SK-N-SH (cell line): Measurements from ENCODE around the gene DCAF16. TPM values are rescaled to one million over a fixed set of nuclear protein-coding genes. Genes with fewer than 3 reads are reported as not detected.

ENCODE experiments used
- CTCF ChIA-PET: fragments of 300-600, 350-600 bp; formaldehyde crosslinking; extraction: SDS; loops from one replicate; lab custom pipeline; 2021; lab: Yijun Ruan, JAX
- POLR2A ChIA-PET: fragments of 350-600 bp; sonication (Branson Sonifier 250); formaldehyde crosslinking; extraction: SDS; loops from one replicate; lab custom pipeline; 2020; ENCODE audit warnings: antibody characterized with exemption, inconsistent platforms; lab: Yijun Ruan, JAX
- DNase-seq: peaks from one replicate; pipeline ENCODE4 v3.0.0; 2012
- H2AFZ ChIP-seq: fragments of 200-600 bp; sonication (generic); 2 replicates; pipeline ENCODE4 v1.8.1; 2016; ENCODE audit warnings: antibody characterized with exemption, mild to moderate bottlenecking, low read depth
- H3F3A ChIP-seq: fragments of 200-600 bp; sonication (generic); replicated peaks from 2 replicates; pipeline ENCODE3; 2016; ENCODE audit warnings: antibody characterized with exemption, mild to moderate bottlenecking; ENCODE audit not compliant: insufficient read depth
- H3K27ac ChIP-seq, 2 experiments: fragments of 200-500 bp in 1 of 2; fragments of 200-600 bp in 1 of 2; sonication (Bioruptor generic) in 1 of 2; sonication (generic), shearing (Covaris generic) in 1 of 2; 2 replicates each; pipeline versions ENCODE4 v1.5.1 to v1.6.1; 2014 to 2016; ENCODE audit warnings: low read depth in 2 of 2, inconsistent platforms in 1 of 2, low read length in 1 of 2, mild to moderate bottlenecking in 1 of 2, mixed read lengths in 1 of 2
- H3K27me3 ChIP-seq: fragments of 200-600 bp; sonication (generic), shearing (Covaris generic); 2 replicates; pipeline ENCODE4 v1.6.1; 2016; ENCODE audit warnings: mixed run types; ENCODE audit not compliant: insufficient read depth
- H3K36me3 ChIP-seq, 2 experiments: fragments of 200-500 bp in 1 of 2; fragments of 200-600 bp in 1 of 2; sonication (Bioruptor generic) in 1 of 2; sonication (generic) in 1 of 2; replicated peaks in 1 of 2; 2 replicates each; pipeline versions ENCODE3 to v1.5.1; 2014 to 2016; ENCODE audit warnings: low read length in 1 of 2, mild to moderate bottlenecking in 1 of 2; ENCODE audit not compliant: insufficient read depth in 2 of 2, control insufficient read depth in 1 of 2
- H3K4me1 ChIP-seq, 2 experiments: fragments of 200-500 bp in 1 of 2; fragments of 200-600 bp in 1 of 2; sonication (Bioruptor generic) in 1 of 2; sonication (generic), shearing (Covaris generic) in 1 of 2; 2 replicates each; pipeline versions ENCODE4 v1.5.1 to v1.6.1; 2014 to 2016; ENCODE audit warnings: low read depth in 1 of 2, low read length in 1 of 2, mixed run types in 1 of 2; ENCODE audit not compliant: insufficient read depth in 2 of 2, control insufficient read depth in 1 of 2
- H3K4me2 ChIP-seq: fragments of 200-600 bp; sonication (generic), shearing (Covaris generic); 2 replicates; pipeline ENCODE4 v1.6.1; 2017; ENCODE audit warnings: mixed run types
- H3K4me3 ChIP-seq, 2 experiments: fragments of 200-500 bp in 1 of 2; fragments of 200-600 bp in 1 of 2; sonication (Bioruptor generic) in 1 of 2; sonication (generic), shearing (Covaris generic) in 1 of 2; 2 replicates each; pipeline versions ENCODE4 v1.5.1 to v1.8.1; 2014 to 2016; ENCODE audit warnings: low read depth in 2 of 2, inconsistent platforms in 1 of 2, low read length in 1 of 2, mild to moderate bottlenecking in 1 of 2, mixed read lengths in 1 of 2, moderate library complexity in 1 of 2
- H3K79me2 ChIP-seq: fragments of 200-600 bp; sonication (generic); 2 replicates; pipeline ENCODE4 v1.8.1; 2017; ENCODE audit warnings: mild to moderate bottlenecking; ENCODE audit not compliant: insufficient read depth
- H3K9ac ChIP-seq: fragments of 200-600 bp; sonication (generic); 2 replicates; pipeline ENCODE4 v1.6.1; 2017; ENCODE audit warnings: mixed run types
- H3K9me2 ChIP-seq: fragments of 200-600 bp; sonication (generic); 2 replicates; pipeline ENCODE4 v1.6.1; 2017; ENCODE audit warnings: mixed run types
- H3K9me3 ChIP-seq: fragments of 200-600 bp; sonication (generic); 2 replicates; pipeline ENCODE4 v1.6.1; 2017; ENCODE audit warnings: mixed run types, mild to moderate bottlenecking, moderate library complexity
- H4K20me1 ChIP-seq: fragments of 200-600 bp; sonication (generic); 2 replicates; pipeline ENCODE4 v1.6.1; 2017; ENCODE audit warnings: mild to moderate bottlenecking, mixed run types; ENCODE audit not compliant: insufficient read depth
- CHD2 ChIP-seq: fragments of 150-350 bp; IDR thresholded peaks from 2 replicates; pipeline ENCODE4 v1.6.1; 2018; ENCODE audit warnings: low read length; ENCODE audit not compliant: partially characterized antibody
- CTCF ChIP-seq: fragments of 200-600 bp; sonication (generic); IDR thresholded peaks from 2 replicates; pipeline ENCODE4 v1.6.1; 2017; ENCODE audit warnings: antibody characterized with exemption, mild to moderate bottlenecking, moderate library complexity
- IRF3 ChIP-seq: fragments of 150-350 bp; IDR thresholded peaks from 2 replicates; pipeline ENCODE4 v1.6.1; 2016; ENCODE audit warnings: mild to moderate bottlenecking, low read depth, low read length
- MXI1 ChIP-seq: IDR thresholded peaks from 2 replicates; pipeline ENCODE4 v1.6.1; 2012; ENCODE audit warnings: mild to moderate bottlenecking, low read depth, low read length, improper control_type of control experiment
- RAD21 ChIP-seq: IDR thresholded peaks from 2 replicates; pipeline ENCODE4 v1.6.1; 2012; ENCODE audit warnings: mild to moderate bottlenecking, low read length
- RFX5 ChIP-seq: IDR thresholded peaks from 2 replicates; pipeline ENCODE4 v1.6.1; 2012; ENCODE audit warnings: mild to moderate bottlenecking, improper control_type of control experiment, low read length
- SMC3 ChIP-seq: IDR thresholded peaks from 2 replicates; pipeline ENCODE4 v1.6.1; 2012; ENCODE audit warnings: low read depth, low read length, improper control_type of control experiment
- TCF12 ChIP-seq: IDR thresholded peaks from 2 replicates; pipeline ENCODE4 v1.4.0; 2012
- WGBS: methylation state at CpG from one replicate; pipeline ENCODE4 v1.1.6; 2017; ENCODE audit warnings: low lambda C conversion rate; 5-methylcytosine and 5-hydroxymethylcytosine counted together
- polyA plus RNA-seq, 3 experiments: library from polyadenylated mRNA; depleted of rRNA; stranded (reverse); fragments of >200 nt; gene quantifications; 2 replicates each; pipeline ENCODE4 v1.2.3, GENCODE V29; 2012

Gene DCAF16
- polyA plus RNA-seq, 1 of the 3 experiments (the other 2 are of a cell fraction) = 23.5 TPM

GRCh38 chr4:17846266-17846665, 35.7 kb upstream of the DCAF16 start:
- H3K79me2 ChIP-seq = peaks cover 5% of the 10 kb centered on the region
- TF ChIP-seq IRF3 (no peak), RFX5 (no peak), MXI1 (no peak)
- DNase-seq = no peak
- H3K9me3 ChIP-seq = peaks cover 4% of the 10 kb centered on the region; the same call in 1 of the 2 replicates
- no peaks in the 10 kb centered on the region for H3K4me1 ChIP-seq
- H3F3A ChIP-seq = peaks cover 15% of the 10 kb centered on the region
- no peaks in the 10 kb centered on the region for H3K9me2 ChIP-seq
- no peak overlapping the region for H3K4me3 ChIP-seq
- POLR2A ChIA-PET = no interaction called here
- CTCF ChIA-PET = interaction anchor here (1.6 kb wide), 1 partner anchor 29 kb away, joined by 6 read pairs; no protein-coding TSS in a partner anchor
- H3K27me3 ChIP-seq = no peaks in the 10 kb centered on the region
- no peak overlapping the region for H2AFZ ChIP-seq
- no peak overlapping the region for H3K4me2 ChIP-seq
- H3K9ac ChIP-seq = no peak overlapping the region
- H4K20me1 ChIP-seq = no peaks in the 10 kb centered on the region
- 98% methylated on average over 2 of the region's 2 CpGs for WGBS
- H3K36me3 ChIP-seq = peaks cover 47 to 52% of the 10 kb centered on the region in 2 experiments
- H3K27ac ChIP-seq = no peak overlapping the region; a peak in 1 of 4 replicates

- Histone ChIP-seq H3K9ac (no peak overlapping the region), H3K9me3 (no peaks in the 10 kb centered on the region), H3F3A (no peaks in the 10 kb centered on the region), H3K4me2 (peak overlapping the region; percentile 14; the same call in 1 of the 2 replicates), H3K79me2 (peaks cover 80% of the 10 kb centered on the region), H3K36me3 (peaks cover 19 to 58% of the 10 kb centered on the region in 2 experiments), H3K4me1 (no peaks in the 10 kb centered on the region; a peak in 1 of 4 replicates), H2AFZ (peak overlapping the region; percentile 20), H3K4me3 (no peak overlapping the region), H3K27me3 (no peaks in the 10 kb centered on the region), H3K9me2 (no peaks in the 10 kb centered on the region), H3K27ac (peak overlapping the region in 1 of 2 experiments; percentile 34; a peak in 1 of 4 replicates), H4K20me1 (no peaks in the 10 kb centered on the region)
- no peak for DNase-seq
- CTCF ChIA-PET = interaction anchor here (1.9 kb wide), 1 partner anchor 15 kb away, joined by 8 read pairs; the partner anchor contains the start of gene DCAF16
- 90% methylated on average over 1 of the region's 1 CpG for WGBS
- POLR2A ChIA-PET = no interaction called here
- TF ChIP-seq CHD2 = no peak
These were observed 13.5 kb upstream of the DCAF16 start for GRCh38 chr4:17823871-17824669.

GRCh38 chr4:17817027-17817426, 6.5 kb upstream of the DCAF16 start:
- Histone ChIP-seq H3K27ac (no peak overlapping the region; a peak in 2 of 4 replicates), H3K4me2 (0 out of 2 replicates have a peak overlapping the region, but pooled peaks have one; percentile 14), H3K9ac (no peak overlapping the region), H3K79me2 (peaks cover 100% of the 10 kb centered on the region), H3K27me3 (no peaks in the 10 kb centered on the region), H3K4me1 (peaks cover 0 to 6% of the 10 kb centered on the region in 2 experiments; a peak in 2 of 4 replicates), H3K9me3 (no peaks in the 10 kb centered on the region), H3F3A (peaks cover 14% of the 10 kb centered on the region), H2AFZ (peak overlapping the region; percentile 50; the same call in 1 of the 2 replicates), H4K20me1 (no peaks in the 10 kb centered on the region), H3K36me3 (peaks cover 7 to 22% of the 10 kb centered on the region in 2 experiments)
- CTCF ChIA-PET = interaction anchor here (0.6 to 2.6 kb wide), 39 partner anchors 9 to 778 kb away, joined by 3 to 40 read pairs (median 4); partner anchors contain the start of gene LCORL
- DNase-seq = peak; percentile 24
- WGBS = 69% methylated on average over 5 of the region's 5 CpGs
- TF ChIP-seq SMC3 (peak; percentile 47), CTCF (peak; percentile 71), RFX5 (no peak), TCF12 (no peak), RAD21 (peak; percentile 80)
- TF ChIP-seq, all 33 proteins: peak for 3
- Histone ChIP-seq H3K9me2 (no peaks in the 10 kb centered on the region), H3K4me3 (peak overlapping the region in 1 of 2 experiments; percentile 33; a peak in 1 of 4 replicates)
- POLR2A ChIA-PET = no interaction called here
